Progenitor cell of endocrine pancreas (in vitro differentiated cells): ENCODE measurements around the gene ADAMTS14. TPM values are rescaled to one million over a fixed set of nuclear protein-coding genes. Genes with fewer than 3 reads are reported as not detected.

Experiments used
- DNase-seq: peaks from one replicate; pipeline ENCODE4 v3.0.0; 2021; ENCODE audit warnings: low spot score; ENCODE audit not compliant: unreplicated experiment
- H3K27ac Mint-ChIP-seq: 2 replicates; pipeline ENCODE4 v1.8.0; 2021; ENCODE audit warnings: mild to moderate bottlenecking, moderate library complexity, mixed read lengths
- H3K27me3 Mint-ChIP-seq: 2 replicates; pipeline ENCODE4 v1.8.0; 2021; ENCODE audit warnings: mixed read lengths
- H3K36me3 Mint-ChIP-seq: 2 replicates; pipeline ENCODE4 v1.8.0; 2022; ENCODE audit warnings: mixed read lengths; ENCODE audit not compliant: insufficient read depth
- H3K4me1 Mint-ChIP-seq: 2 replicates; pipeline ENCODE4 v1.8.0; 2021; ENCODE audit warnings: low read depth, mixed read lengths
- H3K4me3 Mint-ChIP-seq: 2 replicates; pipeline ENCODE4 v1.8.0; 2021; ENCODE audit warnings: low read depth, mild to moderate bottlenecking, moderate library complexity, mixed read lengths
- H3K9me3 Mint-ChIP-seq: 2 replicates; pipeline ENCODE4 v1.8.0; 2021; ENCODE audit warnings: low read depth, mixed read lengths
- total RNA-seq: library from RNA; stranded (reverse); gene quantifications from 2 replicates; pipeline ENCODE4 v1.2.1, GENCODE V29; 2021
- TF ChIP-seq, protein P1 (sequence below): fragments of 200-600 bp; sonication (generic); IDR thresholded peaks from one replicate; pipeline ENCODE4 v1.5.0; 2021; ENCODE audit warnings: antibody characterized with exemption, mild to moderate bottlenecking; ENCODE audit not compliant: unreplicated experiment

Gene ADAMTS14
- total RNA-seq, 1 donor from 2014 or later = 0.05 TPM

DNA sequence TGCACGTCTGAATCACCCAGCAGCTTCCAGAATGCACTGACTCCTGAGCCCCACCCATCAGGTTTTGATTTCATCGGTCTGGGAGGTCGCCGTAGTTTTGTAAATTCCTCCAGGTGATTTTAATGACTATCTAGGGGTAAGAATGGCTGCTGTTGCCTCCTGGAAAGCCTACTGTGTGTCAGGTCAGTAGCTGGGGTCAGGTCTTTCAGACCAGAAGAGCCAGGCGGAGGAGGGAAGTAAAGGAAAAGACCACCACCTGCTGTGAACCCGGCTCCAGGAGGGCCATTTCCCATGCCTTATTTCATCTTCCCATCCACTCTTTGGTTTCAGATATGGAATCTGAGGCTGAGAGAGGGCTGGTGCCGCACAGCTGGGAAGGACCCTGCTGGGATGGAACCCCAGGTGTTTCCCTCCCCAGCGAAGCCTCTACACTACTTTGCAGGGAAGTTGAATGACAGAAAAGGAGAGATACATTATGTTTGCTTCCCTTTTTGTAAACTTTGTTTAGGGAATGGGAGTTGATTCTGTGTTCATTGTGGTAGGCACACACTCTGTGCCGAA, 19.8 kb downstream of the ADAMTS14 start:
- no peak for DNase-seq
- TF ChIP-seq, protein P1, sequence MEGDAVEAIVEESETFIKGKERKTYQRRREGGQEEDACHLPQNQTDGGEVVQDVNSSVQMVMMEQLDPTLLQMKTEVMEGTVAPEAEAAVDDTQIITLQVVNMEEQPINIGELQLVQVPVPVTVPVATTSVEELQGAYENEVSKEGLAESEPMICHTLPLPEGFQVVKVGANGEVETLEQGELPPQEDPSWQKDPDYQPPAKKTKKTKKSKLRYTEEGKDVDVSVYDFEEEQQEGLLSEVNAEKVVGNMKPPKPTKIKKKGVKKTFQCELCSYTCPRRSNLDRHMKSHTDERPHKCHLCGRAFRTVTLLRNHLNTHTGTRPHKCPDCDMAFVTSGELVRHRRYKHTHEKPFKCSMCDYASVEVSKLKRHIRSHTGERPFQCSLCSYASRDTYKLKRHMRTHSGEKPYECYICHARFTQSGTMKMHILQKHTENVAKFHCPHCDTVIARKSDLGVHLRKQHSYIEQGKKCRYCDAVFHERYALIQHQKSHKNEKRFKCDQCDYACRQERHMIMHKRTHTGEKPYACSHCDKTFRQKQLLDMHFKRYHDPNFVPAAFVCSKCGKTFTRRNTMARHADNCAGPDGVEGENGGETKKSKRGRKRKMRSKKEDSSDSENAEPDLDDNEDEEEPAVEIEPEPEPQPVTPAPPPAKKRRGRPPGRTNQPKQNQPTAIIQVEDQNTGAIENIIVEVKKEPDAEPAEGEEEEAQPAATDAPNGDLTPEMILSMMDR = no peak
- H3K4me1 Mint-ChIP-seq = peaks cover 6% of the 10 kb centered on the region
- H3K4me3 Mint-ChIP-seq = no peak overlapping the region
- no peaks in the 10 kb centered on the region for H3K36me3 Mint-ChIP-seq
- H3K9me3 Mint-ChIP-seq = no peaks in the 10 kb centered on the region
- H3K27ac Mint-ChIP-seq = no peak overlapping the region
- peaks cover 13% of the 10 kb centered on the region for H3K27me3 Mint-ChIP-seq

DNA sequence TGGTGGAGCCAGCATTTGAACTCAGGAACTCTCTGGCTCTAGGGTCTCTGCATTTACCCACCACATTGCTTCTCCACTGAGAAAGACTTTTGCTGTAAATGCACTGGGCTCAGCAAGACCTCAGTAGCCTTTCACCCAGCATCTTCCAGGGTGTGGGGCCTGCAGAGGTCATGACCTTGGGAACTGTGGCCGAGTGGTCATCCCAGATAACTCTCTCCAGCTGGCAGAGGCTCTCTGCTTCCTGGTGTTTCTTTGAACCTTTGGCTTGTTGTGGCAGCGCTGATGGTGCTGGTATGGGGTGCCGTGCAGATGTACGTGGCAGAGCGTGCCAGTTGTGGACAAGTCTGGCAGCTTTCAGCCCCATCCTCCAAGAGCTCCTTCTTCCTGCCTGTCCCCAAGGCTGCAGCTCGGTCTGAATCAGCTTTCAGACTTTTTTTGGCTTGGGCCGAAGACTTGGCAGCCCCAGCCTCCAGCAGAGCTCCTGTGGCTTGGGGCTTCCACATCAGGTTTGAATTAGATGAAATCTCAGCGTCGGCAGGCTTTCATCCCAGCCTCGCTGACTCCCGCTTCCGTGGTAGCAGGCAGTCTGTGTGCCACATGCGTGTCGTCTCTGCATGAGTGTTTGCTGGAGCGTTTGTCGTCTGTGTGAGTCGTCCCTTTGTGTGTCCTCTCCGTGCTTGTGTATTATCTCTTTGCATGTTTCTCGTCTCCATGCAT, 21.5 kb downstream of the ADAMTS14 start:
- H3K36me3 Mint-ChIP-seq = no peaks in the 10 kb centered on the region
- TF ChIP-seq, protein P1 = no peak
- H3K9me3 Mint-ChIP-seq = no peaks in the 10 kb centered on the region
- H3K4me3 Mint-ChIP-seq = no peak overlapping the region
- no peak overlapping the region for H3K27ac Mint-ChIP-seq
- peaks cover 6% of the 10 kb centered on the region for H3K4me1 Mint-ChIP-seq
- DNase-seq = no peak
- H3K27me3 Mint-ChIP-seq = peaks cover 13% of the 10 kb centered on the region

DNA sequence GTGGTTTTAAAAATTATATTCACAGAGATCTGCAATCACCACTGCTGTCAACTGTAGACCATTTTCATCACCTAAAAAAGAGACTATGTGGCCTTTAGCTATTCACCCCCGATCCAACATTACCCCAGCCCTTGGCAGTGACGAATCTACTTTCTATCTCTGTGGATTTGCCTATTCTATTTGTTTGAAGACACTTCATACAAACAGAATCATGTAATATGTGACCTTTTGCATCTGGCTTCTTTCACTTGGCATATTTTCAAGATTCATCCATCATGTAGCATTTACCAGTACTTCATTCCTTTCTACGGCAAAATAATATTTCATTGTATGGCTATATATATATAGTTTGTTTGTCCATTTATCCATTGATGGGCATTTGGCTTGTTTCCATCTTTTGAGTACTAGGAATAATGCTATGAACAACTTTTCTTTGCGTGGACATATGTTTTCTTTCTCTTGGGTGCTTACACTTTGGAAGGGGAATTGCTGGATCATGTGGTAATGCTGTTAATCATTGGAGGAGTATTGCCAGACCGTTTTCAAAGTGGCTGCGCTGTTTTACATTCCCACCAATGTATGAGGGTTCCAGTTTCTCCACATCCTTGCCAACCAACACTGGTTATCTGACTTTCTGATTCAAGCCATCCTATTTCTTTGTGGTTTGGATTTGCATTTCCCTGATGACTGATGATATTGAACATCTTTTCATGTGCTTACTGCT, 22.3 kb downstream of the ADAMTS14 start:
- Mint-ChIP-seq H3K27me3 (peaks cover 13% of the 10 kb centered on the region), H3K36me3 (no peaks in the 10 kb centered on the region), H3K9me3 (no peaks in the 10 kb centered on the region), H3K4me3 (no peak overlapping the region), H3K27ac (no peak overlapping the region), H3K4me1 (peaks cover 6% of the 10 kb centered on the region)
- no peak for DNase-seq
- TF ChIP-seq, protein P1 = no peak

DNA sequence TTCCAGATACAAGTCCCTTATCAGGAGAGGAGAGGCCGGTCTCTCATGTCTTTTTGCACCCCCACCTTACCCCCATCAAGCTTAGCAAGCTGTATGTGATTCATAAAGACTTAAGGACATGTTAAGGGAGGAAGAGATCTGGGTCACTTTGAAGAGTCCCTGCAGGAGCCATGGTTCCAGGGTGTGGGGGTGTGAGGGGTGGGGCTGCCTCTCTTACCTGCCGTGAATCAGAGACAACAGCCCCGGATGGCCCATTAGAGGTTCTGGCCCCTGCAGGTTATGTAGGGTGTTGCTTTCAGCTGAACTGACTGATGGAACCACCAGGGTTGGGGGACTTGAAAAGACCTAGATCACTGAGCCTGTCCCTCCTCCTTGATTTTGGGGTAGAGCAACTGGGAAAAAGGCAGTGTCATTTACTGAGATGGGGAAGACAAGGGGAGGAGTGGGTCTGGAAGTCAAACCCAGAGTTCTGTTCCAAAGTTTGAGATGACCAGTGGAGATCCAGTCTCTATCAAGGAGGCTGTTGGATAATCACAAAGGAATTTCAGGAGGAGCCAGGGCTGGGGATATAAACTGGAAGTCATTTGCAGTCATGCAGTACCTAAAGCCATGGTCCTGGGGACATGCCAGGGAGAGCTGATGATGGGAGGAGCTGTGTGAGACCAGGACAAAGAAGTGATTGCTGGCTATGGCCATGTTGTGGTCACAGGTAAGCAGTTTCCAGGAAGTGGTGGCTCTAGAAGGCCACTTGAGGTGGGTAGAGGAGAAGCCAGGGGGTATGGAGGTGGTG, 23.1 kb downstream of the ADAMTS14 start:
- TF ChIP-seq, protein P1 = no peak
- no peaks in the 10 kb centered on the region for H3K36me3 Mint-ChIP-seq
- peaks cover 6% of the 10 kb centered on the region for H3K4me1 Mint-ChIP-seq
- H3K4me3 Mint-ChIP-seq = no peak overlapping the region
- peaks cover 13% of the 10 kb centered on the region for H3K27me3 Mint-ChIP-seq
- H3K27ac Mint-ChIP-seq = no peak overlapping the region
- no peaks in the 10 kb centered on the region for H3K9me3 Mint-ChIP-seq
- no peak for DNase-seq

DNA sequence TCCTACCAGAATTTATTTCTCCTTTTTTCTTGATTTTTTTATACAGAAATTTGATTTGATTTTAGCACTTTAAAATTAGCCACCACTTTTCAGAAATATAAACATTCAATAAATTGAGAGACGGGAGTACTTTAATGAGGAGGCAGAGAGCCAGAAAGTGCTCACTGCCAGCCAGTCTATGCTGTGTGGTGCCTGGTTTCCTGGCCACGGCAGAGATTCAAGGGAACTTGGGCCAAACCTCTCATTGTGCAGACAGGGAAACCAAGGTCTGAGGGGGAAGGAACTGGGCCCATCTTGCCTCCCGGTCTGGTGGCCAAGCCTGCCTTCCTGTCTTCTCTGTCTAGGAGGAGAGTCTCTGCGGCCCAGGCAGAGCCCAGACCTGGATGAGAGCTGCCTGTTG, 25.9 kb downstream of the ADAMTS14 start:
- H3K27me3 Mint-ChIP-seq = no peaks in the 10 kb centered on the region
- no peaks in the 10 kb centered on the region for H3K4me1 Mint-ChIP-seq
- no peaks in the 10 kb centered on the region for H3K9me3 Mint-ChIP-seq
- H3K27ac Mint-ChIP-seq = no peak overlapping the region
- H3K36me3 Mint-ChIP-seq = no peaks in the 10 kb centered on the region
- no peak overlapping the region for H3K4me3 Mint-ChIP-seq
- TF ChIP-seq, protein P1 = no peak
- DNase-seq = no peak
